NCI-H82 treated with DMSO at 0.1 percent for 48 hours (cell line): ENCODE measurements around the gene SBNO2.
"Not testable (repeated sequence)": the region's sequence is repeated elsewhere in the genome, so short reads cannot be mapped to it uniquely, and the experiment has no call there.

ENCODE experiments used
- DNase-seq: peaks from one replicate; lab custom pipeline; 2025; ENCODE audit not compliant: unreplicated experiment; lab: John Stamatoyannopoulos, UW

SBNO2 gene

DNA sequence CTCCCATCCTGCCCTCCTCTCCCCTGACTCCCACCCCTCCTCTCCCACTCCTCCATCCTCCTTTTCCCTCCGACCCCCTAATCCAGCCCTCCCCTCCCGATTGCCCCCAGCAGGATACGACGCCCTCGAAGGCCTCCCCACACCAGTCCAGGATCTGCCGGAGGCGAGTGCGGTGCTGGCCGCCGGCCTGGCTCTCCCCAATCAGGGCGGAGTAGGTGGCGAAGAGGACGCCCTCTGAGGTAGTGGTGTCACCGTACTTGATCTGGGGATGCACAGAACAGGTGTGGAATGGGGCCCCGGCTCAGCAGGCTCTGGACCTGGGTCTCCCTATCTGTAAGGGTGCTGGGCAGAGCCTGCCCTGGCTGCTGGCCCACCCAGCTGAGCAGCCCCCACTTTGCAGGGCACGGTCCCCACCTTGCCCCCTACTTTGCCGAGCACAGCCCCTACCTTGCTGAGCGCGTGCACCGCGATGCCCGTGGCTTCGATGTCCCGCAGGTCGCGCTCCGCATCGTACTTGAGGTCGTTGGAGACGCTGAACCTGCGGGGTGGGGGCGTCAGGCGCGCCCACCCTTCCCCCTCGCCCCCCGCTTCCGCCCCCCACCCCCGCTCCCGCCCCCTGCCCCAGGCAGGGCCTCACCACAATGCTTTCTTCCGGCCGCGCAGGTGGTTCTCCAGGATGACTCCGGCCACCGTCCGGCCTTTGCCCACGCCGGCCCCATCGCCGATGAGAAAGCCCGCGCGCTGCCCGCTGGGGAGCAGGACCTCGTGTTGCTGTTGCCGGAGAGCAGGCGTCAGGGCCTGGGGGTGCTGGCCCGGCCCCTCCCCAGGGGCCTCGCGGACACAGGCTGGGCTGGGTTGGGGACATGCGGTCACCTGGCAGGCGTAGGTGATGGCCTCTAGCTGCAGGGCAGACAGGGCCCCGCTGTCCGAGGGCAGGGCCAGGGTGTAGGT lies 51.8 kb downstream of the SBNO2 start:
- DNase-seq, result no peak

- no peak for DNase-seq
Observed at GRCh38 chr19:1121395-1121794, 52.7 kb downstream of the SBNO2 start.

DNA sequence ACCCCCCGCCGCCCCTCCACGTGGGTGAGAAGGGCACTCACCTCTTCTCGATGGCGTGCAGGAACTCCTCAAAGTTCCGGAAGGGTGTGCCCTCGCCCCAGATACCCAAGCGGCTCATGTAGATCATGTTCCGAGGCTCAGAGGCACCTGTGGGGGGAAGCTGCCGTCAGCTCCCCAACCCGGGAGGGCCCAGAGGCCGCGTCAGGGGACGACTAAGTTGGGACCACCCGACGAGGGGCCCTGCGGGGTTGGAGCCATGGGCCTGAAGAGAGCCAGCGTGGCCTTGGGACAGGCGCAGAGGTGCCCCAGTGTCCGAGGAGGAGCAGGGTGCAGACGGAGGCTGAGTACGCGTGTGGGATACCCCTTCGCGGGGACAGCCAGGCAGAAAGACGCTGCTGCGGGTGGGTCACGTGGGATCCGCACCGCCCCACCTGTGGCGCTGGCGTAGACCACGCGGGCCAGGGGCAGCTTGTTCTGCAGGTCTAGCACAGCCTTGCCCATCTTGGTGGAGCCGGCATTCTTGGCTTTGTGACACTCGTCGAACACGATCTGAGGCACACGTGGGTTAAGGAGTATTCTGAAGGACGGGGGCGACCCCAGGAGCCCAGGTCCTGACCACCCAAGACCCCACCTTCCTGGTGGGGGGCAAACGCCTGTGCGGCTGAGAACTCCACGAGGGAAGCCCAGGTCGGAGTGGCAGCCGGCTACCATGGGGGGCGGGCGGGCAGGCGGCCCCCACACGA lies 54.4 kb downstream of the SBNO2 start:
- no peak for DNase-seq

- no peak for DNase-seq
Observed at GRCh38 chr19:1118999-1119398, 55.1 kb downstream of the SBNO2 start.

- DNase-seq, result no peak
Observed at GRCh38 chr19:1117654-1118053, 56.4 kb downstream of the SBNO2 start.

- DNase-seq, result no peak
Observed at GRCh38 chr19:1116726-1117581, 57.1 kb downstream of the SBNO2 start.

GRCh38 chr19:1115646-1116420 lies 58.2 kb downstream of the SBNO2 start:
- no peak for DNase-seq

DNA sequence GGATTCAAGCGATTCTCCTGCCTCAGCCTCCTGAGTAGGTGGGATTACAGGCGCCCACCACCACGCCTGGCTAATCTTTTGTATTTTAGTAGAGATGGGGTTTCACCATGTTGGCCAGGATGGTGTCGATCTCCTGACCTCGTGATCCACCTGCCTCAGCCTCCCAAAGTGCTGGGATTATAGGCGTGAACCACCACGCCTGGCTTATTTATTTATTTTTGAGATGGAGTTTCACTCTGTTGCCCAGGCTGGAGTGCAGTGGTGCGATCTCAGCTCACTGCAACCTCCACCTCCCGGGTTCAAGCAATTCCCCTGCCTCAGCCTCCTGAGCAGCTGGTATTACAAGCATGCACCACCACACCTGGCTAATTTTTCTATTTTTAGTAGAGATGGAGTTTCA lies 59.3 kb downstream of the SBNO2 start:
- DNase-seq, result not testable (repeated sequence)

DNA sequence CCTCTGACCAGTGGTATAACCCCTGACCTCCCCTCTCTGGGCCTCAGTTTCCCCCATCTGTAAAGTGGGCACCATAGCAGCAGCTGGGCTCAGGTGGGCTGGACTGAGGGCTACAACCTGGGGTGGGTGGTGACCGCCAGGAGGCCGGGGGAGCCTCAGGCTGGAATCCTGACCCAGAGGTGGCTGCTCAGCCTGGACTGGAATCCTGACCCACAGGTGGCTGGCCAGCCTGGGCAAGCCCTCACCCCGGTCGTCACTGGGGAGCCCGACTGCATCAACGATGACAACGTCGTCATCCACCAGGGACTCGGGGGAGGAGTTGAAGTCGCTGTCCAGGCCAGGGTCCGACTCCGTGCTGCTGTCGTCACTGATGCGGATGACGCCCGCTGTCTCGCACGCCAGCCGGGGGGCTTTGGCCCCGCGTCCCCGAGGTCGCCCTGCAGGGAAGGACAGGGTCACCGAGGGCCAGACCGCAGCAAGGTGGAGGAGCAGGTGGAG lies 60.0 kb downstream of the SBNO2 start:
- DNase-seq, result no peak

GRCh38 chr19:1113030-1113985 lies 60.8 kb downstream of the SBNO2 start:
- DNase-seq, result peak; percentile 65

DNA sequence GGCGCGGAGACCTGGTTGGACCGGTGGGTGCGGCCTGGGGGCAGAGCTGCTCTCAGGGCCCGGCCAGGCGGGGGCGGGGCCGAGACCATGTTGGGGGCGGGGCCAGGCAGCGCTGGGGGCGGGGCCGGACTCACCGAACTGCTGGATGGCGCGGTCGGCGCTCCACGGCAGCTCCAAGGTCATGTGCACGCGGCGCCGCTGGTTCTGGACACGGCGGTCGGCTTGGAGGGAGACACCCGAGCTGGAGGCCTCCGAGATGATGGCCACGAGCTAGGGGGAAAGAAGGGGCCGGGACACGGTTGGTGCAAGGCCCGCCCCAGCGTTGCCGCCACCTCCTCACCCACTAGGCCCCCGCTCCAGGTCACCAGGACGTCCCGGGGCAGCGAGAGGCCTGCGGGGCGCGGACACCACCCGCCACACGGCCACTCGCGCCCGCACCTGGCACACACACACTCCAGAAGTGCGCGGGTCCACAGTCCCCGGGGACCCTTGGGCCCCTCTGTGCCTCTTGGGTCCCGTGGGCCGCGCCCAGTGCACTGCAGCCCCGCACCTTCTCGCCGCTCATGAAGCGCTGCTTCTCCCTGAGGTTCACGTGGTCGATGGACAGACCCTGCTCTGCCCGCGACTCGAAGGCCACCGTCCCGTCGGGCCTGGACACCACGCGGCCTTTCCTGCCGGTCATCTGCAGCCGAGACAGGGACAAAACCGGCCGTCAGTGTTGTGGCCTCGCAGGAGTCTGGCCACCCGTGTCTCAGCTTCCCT lies 61.6 kb downstream of the SBNO2 start:
- DNase-seq, result no peak

DNA sequence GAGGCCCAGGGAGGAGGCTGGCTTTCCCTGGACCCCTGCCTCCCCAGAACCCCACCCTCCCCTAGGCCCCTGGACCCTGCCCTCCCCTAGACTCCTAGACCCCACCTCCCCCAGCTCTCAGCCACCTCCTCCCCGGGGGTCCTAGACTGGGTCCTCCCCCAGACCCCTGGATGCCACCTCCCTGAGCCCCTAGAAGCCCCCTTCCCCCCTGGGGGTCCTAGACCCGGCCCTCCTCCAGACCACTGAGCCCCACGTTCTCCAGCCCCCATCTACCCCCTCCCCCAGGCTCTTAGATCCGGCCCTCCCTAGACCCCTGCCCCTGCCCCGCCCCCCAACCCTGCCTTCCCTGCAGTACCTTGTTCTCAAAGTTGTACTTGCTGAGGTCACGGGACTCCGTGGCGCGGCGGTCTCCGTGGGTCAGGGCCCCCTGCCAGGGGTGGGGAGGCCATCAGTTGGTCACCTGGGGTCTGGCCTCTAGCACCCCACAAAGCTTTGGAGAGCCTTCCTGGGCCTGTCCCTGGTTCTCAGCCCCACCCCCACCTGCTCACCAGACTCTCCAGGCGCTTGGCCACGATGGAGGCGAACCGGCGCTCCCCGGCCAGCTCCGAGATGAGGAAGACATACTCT lies 62.3 kb downstream of the SBNO2 start:
- DNase-seq, result no peak

DNA sequence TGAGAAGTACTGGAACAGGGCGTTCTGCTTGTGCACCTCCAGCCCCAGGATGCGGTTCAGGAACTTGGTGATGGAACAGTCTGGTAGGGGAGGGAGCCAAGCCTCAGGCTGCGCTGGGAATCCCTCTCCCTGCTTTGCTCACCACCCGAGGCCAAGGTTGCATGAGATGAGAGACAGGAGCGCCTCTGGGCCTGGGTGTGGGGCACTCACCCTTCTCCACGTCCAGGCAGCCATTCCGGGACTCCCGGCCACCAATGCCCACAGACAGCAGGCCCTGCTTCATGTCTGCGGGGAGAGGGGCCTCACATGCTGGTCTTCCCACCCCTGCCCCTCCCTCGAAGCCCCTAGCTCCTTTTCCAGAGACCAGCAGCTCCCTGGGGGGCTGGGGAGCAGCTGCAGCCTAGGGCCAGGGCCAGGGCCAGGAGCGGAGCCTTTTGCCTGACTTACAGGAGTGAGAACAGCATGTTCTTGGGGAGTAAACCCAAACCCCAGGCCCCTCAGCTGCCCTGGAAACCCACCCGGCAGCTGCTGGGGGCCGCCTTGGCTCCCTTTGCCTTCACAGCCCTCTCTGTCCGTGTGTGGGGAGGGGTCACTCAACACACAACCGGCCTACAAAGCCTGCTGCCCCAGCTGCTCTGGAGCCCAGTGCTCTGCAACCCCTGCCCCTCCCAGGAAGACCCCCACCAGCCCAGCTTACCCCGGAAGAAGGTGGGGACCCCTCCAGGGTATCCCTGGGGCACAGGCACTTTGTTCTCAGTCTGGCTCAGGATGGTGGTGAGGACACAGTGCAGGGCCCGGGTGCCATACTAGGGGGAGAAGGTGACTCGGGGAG lies 63.0 kb downstream of the SBNO2 start:
- no peak for DNase-seq

DNA sequence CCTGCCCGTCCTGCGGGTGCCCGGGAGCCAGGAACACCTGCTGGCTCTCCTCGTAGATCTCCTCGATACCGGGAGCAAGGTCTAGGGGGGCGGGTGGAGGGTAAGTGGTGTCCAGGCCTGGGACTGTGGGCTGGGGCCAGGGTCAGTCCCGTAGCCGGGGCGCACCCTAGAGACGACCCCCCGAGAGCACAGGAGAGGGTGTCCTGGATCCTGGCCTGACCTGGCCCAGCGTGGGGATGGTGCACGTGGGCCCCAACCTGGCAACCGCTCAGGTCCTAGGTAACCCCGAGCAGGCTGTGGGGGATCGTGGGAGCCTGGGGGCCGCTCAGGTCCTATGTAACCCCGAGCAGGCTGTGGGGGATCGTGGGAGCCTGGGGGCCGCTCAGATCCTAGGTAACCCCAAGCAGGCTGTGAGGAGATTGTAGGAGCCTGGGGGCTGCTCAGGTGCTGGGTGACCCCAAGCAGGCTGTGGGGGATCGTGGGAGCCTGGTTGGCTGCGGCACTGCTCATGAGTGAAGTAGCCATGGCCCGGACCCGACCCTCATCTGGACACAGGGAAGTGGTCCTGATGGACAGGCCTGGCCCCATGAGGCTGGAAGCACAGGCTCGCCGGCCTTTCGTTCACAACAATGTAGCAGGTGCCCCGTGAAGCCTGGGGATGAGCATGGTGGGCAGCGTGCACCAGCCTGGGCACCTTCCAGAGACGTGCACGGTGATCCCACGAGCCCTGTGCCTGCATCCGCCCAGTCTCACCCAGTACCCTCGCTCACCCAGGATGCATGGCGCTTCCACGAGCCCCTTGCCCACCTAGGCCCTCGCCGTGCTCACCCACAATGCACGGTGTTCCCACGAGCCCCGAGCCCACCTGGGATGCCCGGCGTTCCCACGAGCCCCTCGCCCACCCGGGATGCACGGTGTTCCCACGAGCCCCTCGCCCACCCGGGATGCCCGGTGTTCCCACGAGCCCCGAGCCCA lies 64.1 kb downstream of the SBNO2 start:
- no peak for DNase-seq

- DNase-seq, result no peak
Observed at GRCh38 chr19:1109032-1109551, 65.0 kb downstream of the SBNO2 start.
